ENCODE measurements around the gene BANF2. TPM values are rescaled to one million over a fixed set of nuclear protein-coding genes. Genes with fewer than 3 reads are reported as not detected.
"Not testable (repeated sequence)": the region's sequence is repeated elsewhere in the genome, so short reads cannot be mapped to it uniquely, and the experiment has no call there.

Gene BANF2
- total and polyA plus RNA-seq, 4 donors = not detected

- TF ChIP-seq NR2F2 (IDR thresholded peaks at IDR 0.05) = no peak
- no peak for TF ChIP-seq EGR1 (IDR thresholded peaks at IDR 0.05; ENCODE audit: low read depth in 2 of 2)
- TF ChIP-seq JUND (IDR thresholded peaks at IDR 0.05) = no peak
- TF ChIP-seq RXRA (IDR thresholded peaks at IDR 0.05) = no peak
- no peak for TF ChIP-seq TAF1 (conservative IDR thresholded peaks at IDR 0.05)
- no peak for TF ChIP-seq CTCF (IDR thresholded peaks at IDR 0.05; ENCODE audit: low read depth, low read length, missing input control)
These were observed 6.2 kb downstream of the BANF2 start (continued) for GRCh38 chr20:17705916-17706315.

- Histone ChIP-seq H3K4me3 (ENCODE audit: low read depth in 1 of 3, low read length in 3 of 3) (no peak overlapping the region), H3K27me3 (ENCODE audit: control insufficient read depth in 4 of 4, insufficient read depth in 4 of 4, low read length in 3 of 4) (no peaks in the 10 kb centered on the region), H3K4me1 (ENCODE audit: control insufficient read depth in 4 of 4, insufficient read depth in 4 of 4, low read length in 3 of 4) (peaks cover 3 to 21% (median 9%) of the 10 kb centered on the region in 4 donors), H3K27ac (ENCODE audit: low read depth in 1 of 2, low read length in 2 of 2) (no peak overlapping the region), H3K9ac (ENCODE audit: low read depth in 1 of 2, low read length in 2 of 2) (no peak overlapping the region), H3K36me3 (ENCODE audit: control insufficient read depth in 4 of 4, insufficient read depth in 3 of 4, low read depth in 1 of 4, low read length in 3 of 4) (no peaks in the 10 kb centered on the region), H3K9me3 (ENCODE audit: control insufficient read depth in 4 of 4, low read length in 3 of 4) (no peaks in the 10 kb centered on the region)
- WGBS = 78% methylated on average over 3 of the region's 3 CpGs
- no peak for DNase-seq (ENCODE audit: low spot score)
- TF ChIP-seq REST (IDR thresholded peaks at IDR 0.05) (no peak), MAX (IDR thresholded peaks at IDR 0.05) (no peak), SP1 (IDR thresholded peaks at IDR 0.05) (no peak), ZBTB33 (IDR thresholded peaks at IDR 0.05) (no peak)
These were observed 6.9 kb downstream of the BANF2 start for GRCh38 chr20:17706632-17707031.

- H3K4me3 ChIP-seq (ENCODE audit: low read depth in 1 of 3, low read length in 3 of 3); H3K9me3 ChIP-seq (ENCODE audit: control insufficient read depth in 4 of 4, low read length in 3 of 4); H3K27me3 ChIP-seq (ENCODE audit: control insufficient read depth in 4 of 4, insufficient read depth in 4 of 4, low read length in 3 of 4); H3K9ac ChIP-seq (ENCODE audit: low read depth in 1 of 2, low read length in 2 of 2); DNase-seq (ENCODE audit: low spot score); H3K27ac ChIP-seq (ENCODE audit: low read depth in 1 of 2, low read length in 2 of 2); H3K36me3 ChIP-seq (ENCODE audit: control insufficient read depth in 4 of 4, insufficient read depth in 3 of 4, low read depth in 1 of 4, low read length in 3 of 4): not testable (repeated sequence)
- H3K4me1 ChIP-seq (ENCODE audit: control insufficient read depth in 4 of 4, insufficient read depth in 4 of 4, low read length in 3 of 4) = peaks cover 3 to 21% (median 9%) of the 10 kb centered on the region in 4 donors
- WGBS = 90% methylated on average over 3 of the region's 3 CpGs
These were observed 8.2 kb downstream of the BANF2 start for GRCh38 chr20:17707951-17708350.

Data from liver (tissue), 9 donors.